Measurements from ENCODE around the gene PTN.

Gene PTN

GRCh38 chr7:137258552-137258951, 85.0 kb downstream of the PTN start:
- Histone ChIP-seq H3K79me2 (ENCODE audit: control insufficient read depth, insufficient read depth, low read length) (no peaks in the 10 kb centered on the region), H3K4me3 (ENCODE audit: low read length) (no peak overlapping the region), H3K36me3 (ENCODE audit: control insufficient read depth, insufficient read depth, low read length) (no peaks in the 10 kb centered on the region), H3K23ac (ENCODE audit: low read length) (no peak overlapping the region), H3K18ac (ENCODE audit: low read length) (no peak overlapping the region), H2BK15ac (replicated peaks; ENCODE audit: low read depth) (no peak overlapping the region), H3K4me1 (ENCODE audit: control insufficient read depth, low read depth, low read length) (peaks cover 2% of the 10 kb centered on the region), H3K27ac (ENCODE audit: low read depth, low read length) (no peak overlapping the region), H4K8ac (ENCODE audit: low read depth, low read length) (no peak overlapping the region), H2BK120ac (ENCODE audit: low read depth, low read length) (no peak overlapping the region), H2BK5ac (ENCODE audit: low read length) (no peak overlapping the region), H2AK5ac (ENCODE audit: low read length) (no peak overlapping the region), H3K27me3 (ENCODE audit: insufficient read depth, low read length, poor library complexity) (no peaks in the 10 kb centered on the region), H3K79me1 (ENCODE audit: low read length) (no peaks in the 10 kb centered on the region), H4K5ac (ENCODE audit: low read length) (no peak overlapping the region), H3K4ac (ENCODE audit: low read depth, low read length) (no peak overlapping the region), H3K56ac (ENCODE audit: low read length) (no peak overlapping the region), H3K4me2 (ENCODE audit: low read length) (no peak overlapping the region), H3K9ac (ENCODE audit: low read length) (no peak overlapping the region)
- DNase-seq: peak; percentile 29
- no CpG with 5 or more reads among the region's 2 CpGs for WGBS (ENCODE audit: extremely low coverage, insufficient coverage, low lambda C conversion rate)

GRCh38 chr7:137254766-137255165, 88.8 kb downstream of the PTN start:
- H4K8ac ChIP-seq (ENCODE audit: low read depth, low read length): no peak overlapping the region

GRCh38 chr7:137245890-137246289, 97.6 kb downstream of the PTN start:
- Histone ChIP-seq H2BK5ac (ENCODE audit: low read length) (no peak overlapping the region), H3K4me2 (ENCODE audit: low read length) (no peak overlapping the region), H3K23ac (ENCODE audit: low read length) (no peak overlapping the region), H3K56ac (ENCODE audit: low read length) (no peak overlapping the region), H3K27me3 (ENCODE audit: insufficient read depth, low read length, poor library complexity) (no peaks in the 10 kb centered on the region), H3K4me3 (ENCODE audit: low read length) (no peak overlapping the region), H3K79me2 (ENCODE audit: control insufficient read depth, insufficient read depth, low read length) (no peaks in the 10 kb centered on the region), H2BK120ac (ENCODE audit: low read depth, low read length) (no peak overlapping the region), H3K27ac (ENCODE audit: low read depth, low read length) (no peak overlapping the region), H3K18ac (ENCODE audit: low read length) (no peak overlapping the region), H3K79me1 (ENCODE audit: low read length) (no peaks in the 10 kb centered on the region), H2AK5ac (ENCODE audit: low read length) (no peak overlapping the region), H3K4me1 (ENCODE audit: control insufficient read depth, low read depth, low read length) (no peaks in the 10 kb centered on the region), H4K8ac (ENCODE audit: low read depth, low read length) (no peak overlapping the region), H2BK15ac (replicated peaks; ENCODE audit: low read depth) (no peak overlapping the region), H3K9ac (ENCODE audit: low read length) (no peak overlapping the region), H4K5ac (ENCODE audit: low read length) (no peak overlapping the region), H3K4ac (ENCODE audit: low read depth, low read length) (no peak overlapping the region), H3K36me3 (ENCODE audit: control insufficient read depth, insufficient read depth, low read length) (no peaks in the 10 kb centered on the region)
- no CpG with 5 or more reads among the region's 2 CpGs for WGBS (ENCODE audit: extremely low coverage, insufficient coverage, low lambda C conversion rate)
- DNase-seq: no peak

More at GRCh38 chr7:137254766-137255165, 88.8 kb downstream of the PTN start:
- H2BK5ac ChIP-seq (ENCODE audit: low read length): no peak overlapping the region
- H3K9ac ChIP-seq (ENCODE audit: low read length): no peak overlapping the region
- no peaks in the 10 kb centered on the region for H3K79me1 ChIP-seq (ENCODE audit: low read length)
- no peaks in the 10 kb centered on the region for H3K27me3 ChIP-seq (ENCODE audit: insufficient read depth, low read length, poor library complexity)
- no peak overlapping the region for H4K5ac ChIP-seq (ENCODE audit: low read length)
- H3K4me3 ChIP-seq (ENCODE audit: low read length): no peak overlapping the region
- H3K36me3 ChIP-seq (ENCODE audit: control insufficient read depth, insufficient read depth, low read length): no peaks in the 10 kb centered on the region
- no peak overlapping the region for H3K27ac ChIP-seq (ENCODE audit: low read depth, low read length)
- WGBS (ENCODE audit: extremely low coverage, insufficient coverage, low lambda C conversion rate): no CpG with 5 or more reads among the region's 2 CpGs
- H2AK5ac ChIP-seq (ENCODE audit: low read length): no peak overlapping the region
- peaks cover 2% of the 10 kb centered on the region for H3K4me1 ChIP-seq (ENCODE audit: control insufficient read depth, low read depth, low read length)
- H2BK15ac ChIP-seq (replicated peaks; ENCODE audit: low read depth): no peak overlapping the region
- H3K4ac ChIP-seq (ENCODE audit: low read depth, low read length): no peak overlapping the region
- H3K18ac ChIP-seq (ENCODE audit: low read length): no peak overlapping the region
- no peak overlapping the region for H3K23ac ChIP-seq (ENCODE audit: low read length)
- no peak overlapping the region for H3K4me2 ChIP-seq (ENCODE audit: low read length)
- H3K56ac ChIP-seq (ENCODE audit: low read length): no peak overlapping the region
- H2BK120ac ChIP-seq (ENCODE audit: low read depth, low read length): no peak overlapping the region
- DNase-seq: no peak
- H3K79me2 ChIP-seq (ENCODE audit: control insufficient read depth, insufficient read depth, low read length): no peaks in the 10 kb centered on the region

GRCh38 chr7:137245186-137245585, 98.3 kb downstream of the PTN start:
- H2BK5ac ChIP-seq (ENCODE audit: low read length): no peak overlapping the region
- no peaks in the 10 kb centered on the region for H3K4me1 ChIP-seq (ENCODE audit: control insufficient read depth, low read depth, low read length)
- H3K23ac ChIP-seq (ENCODE audit: low read length): no peak overlapping the region
- H2AK5ac ChIP-seq (ENCODE audit: low read length): no peak overlapping the region
- no peak overlapping the region for H3K4me3 ChIP-seq (ENCODE audit: low read length)
- H3K56ac ChIP-seq (ENCODE audit: low read length): no peak overlapping the region
- no peak overlapping the region for H4K8ac ChIP-seq (ENCODE audit: low read depth, low read length)
- H4K5ac ChIP-seq (ENCODE audit: low read length): no peak overlapping the region
- no peaks in the 10 kb centered on the region for H3K79me1 ChIP-seq (ENCODE audit: low read length)
- WGBS (ENCODE audit: extremely low coverage, insufficient coverage, low lambda C conversion rate): no CpG with 5 or more reads among the region's 4 CpGs
- H3K79me2 ChIP-seq (ENCODE audit: control insufficient read depth, insufficient read depth, low read length): no peaks in the 10 kb centered on the region
- no peaks in the 10 kb centered on the region for H3K27me3 ChIP-seq (ENCODE audit: insufficient read depth, low read length, poor library complexity)
- no peak overlapping the region for H3K27ac ChIP-seq (ENCODE audit: low read depth, low read length)
- no peak overlapping the region for H2BK15ac ChIP-seq (replicated peaks; ENCODE audit: low read depth)
- no peak for DNase-seq
- H3K4me2 ChIP-seq (ENCODE audit: low read length): no peak overlapping the region
- no peaks in the 10 kb centered on the region for H3K36me3 ChIP-seq (ENCODE audit: control insufficient read depth, insufficient read depth, low read length)
- no peak overlapping the region for H2BK120ac ChIP-seq (ENCODE audit: low read depth, low read length)
- no peak overlapping the region for H3K4ac ChIP-seq (ENCODE audit: low read depth, low read length)
- H3K18ac ChIP-seq (ENCODE audit: low read length): no peak overlapping the region
- no peak overlapping the region for H3K9ac ChIP-seq (ENCODE audit: low read length)

- H2BK5ac ChIP-seq (ENCODE audit: low read length): no peak overlapping the region
- H3K9ac ChIP-seq (ENCODE audit: low read length): no peak overlapping the region
- no peak overlapping the region for H2AK5ac ChIP-seq (ENCODE audit: low read length)
- H3K56ac ChIP-seq (ENCODE audit: low read length): no peak overlapping the region
- no peak overlapping the region for H2BK120ac ChIP-seq (ENCODE audit: low read depth, low read length)
- H3K79me1 ChIP-seq (ENCODE audit: low read length): no peaks in the 10 kb centered on the region
- no peak overlapping the region for H2BK15ac ChIP-seq (replicated peaks; ENCODE audit: low read depth)
- DNase-seq: no peak
- H3K79me2 ChIP-seq (ENCODE audit: control insufficient read depth, insufficient read depth, low read length): no peaks in the 10 kb centered on the region
- H4K5ac ChIP-seq (ENCODE audit: low read length): no peak overlapping the region
- no peak overlapping the region for H3K4me3 ChIP-seq (ENCODE audit: low read length)
- no peaks in the 10 kb centered on the region for H3K4me1 ChIP-seq (ENCODE audit: control insufficient read depth, low read depth, low read length)
- no peak overlapping the region for H3K4ac ChIP-seq (ENCODE audit: low read depth, low read length)
- H3K27me3 ChIP-seq (ENCODE audit: insufficient read depth, low read length, poor library complexity): no peaks in the 10 kb centered on the region
- H3K23ac ChIP-seq (ENCODE audit: low read length): no peak overlapping the region
- no peak overlapping the region for H3K4me2 ChIP-seq (ENCODE audit: low read length)
- no CpG with 5 or more reads among the region's 8 CpGs for WGBS (ENCODE audit: extremely low coverage, insufficient coverage, low lambda C conversion rate)
- H4K8ac ChIP-seq (ENCODE audit: low read depth, low read length): no peak overlapping the region
- H3K27ac ChIP-seq (ENCODE audit: low read depth, low read length): no peak overlapping the region
- no peak overlapping the region for H3K18ac ChIP-seq (ENCODE audit: low read length)
- H3K36me3 ChIP-seq (ENCODE audit: control insufficient read depth, insufficient read depth, low read length): no peaks in the 10 kb centered on the region
Observed at GRCh38 chr7:137243741-137244140, 99.8 kb downstream of the PTN start.

- no CpG with 5 or more reads among the region's 7 CpGs for WGBS (ENCODE audit: extremely low coverage, insufficient coverage, low lambda C conversion rate)
- Histone ChIP-seq H2BK120ac (ENCODE audit: low read depth, low read length) (no peak overlapping the region), H4K8ac (ENCODE audit: low read depth, low read length) (no peak overlapping the region), H3K27ac (ENCODE audit: low read depth, low read length) (no peak overlapping the region), H3K9ac (ENCODE audit: low read length) (no peak overlapping the region), H3K56ac (ENCODE audit: low read length) (no peak overlapping the region), H3K79me1 (ENCODE audit: low read length) (no peaks in the 10 kb centered on the region), H3K36me3 (ENCODE audit: control insufficient read depth, insufficient read depth, low read length) (no peaks in the 10 kb centered on the region), H3K4me3 (ENCODE audit: low read length) (no peak overlapping the region), H3K18ac (ENCODE audit: low read length) (no peak overlapping the region), H3K4me1 (ENCODE audit: control insufficient read depth, low read depth, low read length) (no peaks in the 10 kb centered on the region), H2BK15ac (replicated peaks; ENCODE audit: low read depth) (no peak overlapping the region), H2AK5ac (ENCODE audit: low read length) (no peak overlapping the region), H4K5ac (ENCODE audit: low read length) (no peak overlapping the region), H2BK5ac (ENCODE audit: low read length) (no peak overlapping the region), H3K4ac (ENCODE audit: low read depth, low read length) (no peak overlapping the region), H3K4me2 (ENCODE audit: low read length) (no peak overlapping the region), H3K27me3 (ENCODE audit: insufficient read depth, low read length, poor library complexity) (no peaks in the 10 kb centered on the region), H3K79me2 (ENCODE audit: control insufficient read depth, insufficient read depth, low read length) (no peaks in the 10 kb centered on the region), H3K23ac (ENCODE audit: low read length) (no peak overlapping the region)
- DNase-seq: no peak
Observed at GRCh38 chr7:137242616-137243015, 100.9 kb downstream of the PTN start.
